HepG2 (cell line): ENCODE results near the gene BIRC2. TPM values are rescaled to one million over a fixed set of nuclear protein-coding genes. Genes with fewer than 3 reads are reported as not detected.

Experiments used
- ATAC-seq: fragments of 200-7000 bp; cut with Tn5 transposase; 3 replicates; pipeline ENCODE4 v1.9.1; 2020; ENCODE audit warnings: mild to moderate bottlenecking, moderate library complexity
- BruUV-seq: library from RNA; stranded (reverse); fragments of 400-500 nt; replicated peaks from 2 replicates; lab custom pipeline; 2021; lab: Mats Ljungman, UMichigan
- CTCF ChIA-PET: fragments of 300-600 bp; formaldehyde crosslinking; extraction: SDS; loops from one replicate; lab custom pipeline; 2021; ENCODE audit warnings: low total read pairs, inconsistent platforms, low intra/inter-chr PET ratio; lab: Yijun Ruan, JAX
- POLR2A ChIA-PET: fragments of 350-600 bp; sonication (Branson Sonifier 250); formaldehyde crosslinking; loops from one replicate; lab custom pipeline; 2020; ENCODE audit warnings: antibody characterized with exemption, inconsistent platforms; lab: Yijun Ruan, JAX
- DNase-seq: peaks from one replicate; pipeline ENCODE4 v3.0.0-alpha.2; 2015; ENCODE audit warnings: low spot score
- FAIRE-seq: peaks from 3 replicates; lab custom pipeline; 2011; peaks lifted over from hg19 to GRCh38; lab: Jason Lieb, UNC
- H2AFZ ChIP-seq: one replicate; pipeline ENCODE4 v1.6.1; 2011; ENCODE audit warnings: low read length, inconsistent platforms
- H3K27ac ChIP-seq: fragments of 300-600 bp; 3 replicates; pipeline ENCODE4 v1.8.0; 2011; ENCODE audit warnings: mixed run types, mild to moderate bottlenecking, mixed read lengths, low read length, inconsistent platforms; ENCODE audit not compliant: insufficient read depth; ENCODE audit errors: extremely low read length
- H3K27me3 ChIP-seq, 2 experiments: fragments of 200-600 bp in 1 of 2; 2 replicates in 1 of 2; 3 replicates in 1 of 2; pipeline versions ENCODE4 v1.6.0 to v1.8.0; 2011; ENCODE audit warnings: low read length in 2 of 2, mild to moderate bottlenecking in 2 of 2, moderate library complexity in 2 of 2, inconsistent platforms in 1 of 2; ENCODE audit not compliant: insufficient read depth in 2 of 2, control insufficient read depth in 1 of 2
- H3K36me3 ChIP-seq, 2 experiments: fragments of 200-600 bp in 1 of 2; replicated peaks in 1 of 2; 2 replicates in 1 of 2; 3 replicates in 1 of 2; pipeline versions ENCODE4 v1.5.1 to v1.8.0; 2011; ENCODE audit warnings: low read length in 2 of 2, inconsistent platforms in 1 of 2; ENCODE audit not compliant: insufficient read depth in 2 of 2, control insufficient read depth in 1 of 2
- H3K4me1 ChIP-seq: 2 replicates; pipeline ENCODE4 v1.5.1; 2012; ENCODE audit warnings: low read length, inconsistent platforms; ENCODE audit not compliant: insufficient read depth
- H3K4me2 ChIP-seq: 2 replicates; pipeline ENCODE4 v1.6.0; 2011; ENCODE audit warnings: low read depth, low read length, inconsistent platforms
- H3K4me3 ChIP-seq, 3 experiments: fragments of 200-600 bp in 1 of 3; sonication (generic), shearing (Covaris generic) in 1 of 3; replicated peaks in 1 of 3; 2 replicates each; pipeline ENCODE4 v1.5.1; 2011 to 2016; ENCODE audit warnings: low read length in 3 of 3, inconsistent platforms in 2 of 3, low read depth in 2 of 3, mild to moderate bottlenecking in 2 of 3, control low read depth in 1 of 3, mixed read lengths in 1 of 3; ENCODE audit not compliant: insufficient read depth in 1 of 3
- H3K79me2 ChIP-seq: one replicate; pipeline ENCODE4 v1.6.1; 2011; ENCODE audit warnings: low read length, inconsistent platforms; ENCODE audit not compliant: insufficient read depth
- H3K9ac ChIP-seq: 2 replicates; pipeline ENCODE4 v1.6.0; 2011; ENCODE audit warnings: mild to moderate bottlenecking, low read depth, low read length, inconsistent platforms; ENCODE audit not compliant: insufficient read depth
- H3K9me3 ChIP-seq: 2 replicates; pipeline ENCODE4 v1.5.1; 2012; ENCODE audit warnings: mild to moderate bottlenecking, low read length
- H4K20me1 ChIP-seq: 2 replicates; pipeline ENCODE4 v1.6.0; 2011; ENCODE audit warnings: inconsistent platforms, mild to moderate bottlenecking, low read length, moderate library complexity; ENCODE audit not compliant: insufficient read depth
- BORCS8-MEF2B ChIP-seq: sonication (generic); formaldehyde crosslinking; IDR thresholded peaks from 2 replicates; pipeline ENCODE4 v1.8.0; 2022; ENCODE audit warnings: mild to moderate bottlenecking, missing genetic modification reagents
- EEA1 ChIP-seq: sonication (generic); formaldehyde crosslinking; IDR thresholded peaks from 2 replicates; pipeline ENCODE4 v1.5.1; 2020; ENCODE audit warnings: mild to moderate bottlenecking, missing genetic modification reagents, borderline replicate concordance
- FOXA1 ChIP-seq, 2 experiments: fragments of 450-650 bp in 1 of 2; sonication (generic) in 1 of 2; formaldehyde crosslinking in 1 of 2; IDR thresholded peaks; 2 replicates each; pipeline versions ENCODE4 v1.4.0 to v1.6.1; 2016 to 2020; ENCODE audit warnings: missing genetic modification reagents in 1 of 2
- ISL2 ChIP-seq: sonication (generic); formaldehyde crosslinking; IDR thresholded peaks from 2 replicates; pipeline ENCODE4 v1.5.0; 2020; ENCODE audit warnings: missing genetic modification reagents
- KLF11 ChIP-seq: IDR thresholded peaks from 2 replicates; pipeline ENCODE4 v1.6.1; 2016; ENCODE audit warnings: missing compliant biosample characterization
- NR2F2 ChIP-seq: IDR thresholded peaks from 2 replicates; pipeline ENCODE4 v1.6.1; 2012; ENCODE audit warnings: low read depth, inconsistent platforms, borderline replicate concordance
- RBAK ChIP-seq: sonication (generic); formaldehyde crosslinking; IDR thresholded peaks from 2 replicates; pipeline ENCODE4 v1.5.1; 2020; ENCODE audit warnings: mild to moderate bottlenecking, missing genetic modification reagents
- ZNF121 ChIP-seq: sonication (generic); formaldehyde crosslinking; IDR thresholded peaks from 2 replicates; pipeline ENCODE4 v1.5.0; 2020; ENCODE audit warnings: mild to moderate bottlenecking, missing genetic modification reagents
- ZNF33B ChIP-seq: sonication (generic); formaldehyde crosslinking; IDR thresholded peaks from 2 replicates; pipeline ENCODE4 v1.5.1; 2020; ENCODE audit warnings: mild to moderate bottlenecking, missing genetic modification reagents
- ZNF530 ChIP-seq: sonication (generic); formaldehyde crosslinking; IDR thresholded peaks from 2 replicates; pipeline ENCODE4 v1.5.0; 2020; ENCODE audit warnings: low read depth, mild to moderate bottlenecking, missing genetic modification reagents
- ZNF660 ChIP-seq: sonication (generic); formaldehyde crosslinking; IDR thresholded peaks from 2 replicates; pipeline ENCODE4 v1.5.1; 2020; ENCODE audit warnings: mild to moderate bottlenecking, low read depth, missing genetic modification reagents, borderline replicate concordance
- ZNF670 ChIP-seq: sonication (generic); formaldehyde crosslinking; IDR thresholded peaks from 2 replicates; pipeline ENCODE4 v1.8.0; 2022; ENCODE audit warnings: mild to moderate bottlenecking, missing genetic modification reagents, borderline replicate concordance
- ZNF773 ChIP-seq: sonication (generic); formaldehyde crosslinking; IDR thresholded peaks from 2 replicates; pipeline ENCODE4 v1.4.0; 2020; ENCODE audit warnings: missing genetic modification reagents, borderline replicate concordance
- ZNF83 ChIP-seq: sonication (generic); formaldehyde crosslinking; IDR thresholded peaks from 2 replicates; pipeline ENCODE4 v1.4.0; 2020; ENCODE audit warnings: missing genetic modification reagents, mild to moderate bottlenecking, borderline replicate concordance
- WGBS: methylation state at CpG from one replicate; pipeline ENCODE4 v1.1.6; 2017; ENCODE audit warnings: low lambda C conversion rate; 5-methylcytosine and 5-hydroxymethylcytosine counted together
- in situ Hi-C: cut with HindIII; loops from 2 replicates; pipeline ENCODE4 v1.10.0; 2017; ENCODE audit warnings: low pct_unique_long_range_greater_than_20kb; ENCODE audit not compliant: extremely low pct_ligation_motif_present
- intact Hi-C: fragments of 100-400 bp; cut with micrococcal nuclease; formaldehyde crosslinking; loops from one replicate; pipeline ENCODE4 v1.10.0; 2022; ENCODE audit not compliant: unreplicated experiment
- polyA plus RNA-seq, 8 experiments: library from polyadenylated mRNA; depleted of rRNA in 3 of 8; stranded (reverse) in 7 of 8; unstranded in 1 of 8; fragments of >200 nt; fragmentation: Illumina TruSeq in 4 of 8; extraction: Trizol in 4 of 8; gene quantifications; 2 replicates each; pipeline versions ENCODE4 v1.2.1 to v1.2.3, GENCODE V29; 2011 to 2016; ENCODE audit warnings: low read depth in 4 of 8, missing spikeins in 1 of 8, mixed read lengths in 1 of 8; ENCODE audit not compliant: insufficient read depth in 1 of 8
- total RNA-seq, 5 experiments: library from RNA; depleted of rRNA; stranded (reverse); fragments of >200 nt; fragmentation: Illumina TruSeq; extraction: Trizol; gene quantifications; 2 replicates each; pipeline ENCODE4 v1.2.3, GENCODE V29; 2016; ENCODE audit warnings: low read depth in 1 of 5
- TF ChIP-seq, protein P1 (sequence below): conservative IDR thresholded peaks from 2 replicates; pipeline ENCODE4 v1.6.1; 2018; ENCODE audit warnings: missing genetic modification reagents
- TF ChIP-seq, protein P2 (sequence below): sonication (generic); formaldehyde crosslinking; IDR thresholded peaks from 2 replicates; pipeline ENCODE4 v1.4.0; 2020; ENCODE audit warnings: missing genetic modification reagents

Gene BIRC2
- total and polyA plus RNA-seq, 2 of the 13 experiments (the other 11 are each of a cell fraction or from before 2014, with no cell fraction given): 61.7 to 62.2 TPM

DNA sequence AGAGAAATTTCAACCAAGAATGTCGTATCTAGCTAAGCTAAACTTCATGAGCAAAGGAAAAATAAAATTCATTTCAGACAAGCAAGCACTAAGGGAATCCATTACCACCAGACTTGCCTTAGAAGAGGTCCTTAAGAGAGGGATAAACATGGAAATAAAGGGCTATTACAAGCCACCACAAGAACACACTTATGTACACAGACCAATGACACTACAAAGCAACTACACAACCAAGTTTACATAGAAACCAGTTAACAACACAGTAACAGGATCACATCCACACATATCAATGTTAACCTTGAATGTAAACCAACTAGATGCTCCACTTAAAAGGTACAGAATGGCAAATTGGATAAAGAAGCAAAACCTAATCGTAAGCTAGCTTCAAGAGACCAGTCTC is 67.5 kb downstream of the BIRC2 start:
- H3K4me2 ChIP-seq: no peak overlapping the region; the same call in 1 of the 2 replicates
- FAIRE-seq: no peak
- WGBS: 95% methylated on average over 2 of the region's 2 CpGs
- H3K36me3 ChIP-seq: peaks cover 12 to 39% of the 10 kb centered on the region in 2 experiments
- no peak; the same call in 2 of the 3 replicates for ATAC-seq
- H3K4me1 ChIP-seq: peaks cover 82% of the 10 kb centered on the region
- no TSS peak for BruUV-seq
- H3K9me3 ChIP-seq: no peaks in the 10 kb centered on the region
- peaks cover 100% of the 10 kb centered on the region for H3K79me2 ChIP-seq
- H3K27me3 ChIP-seq: no peaks in the 10 kb centered on the region
- in situ Hi-C loops: no loop called here
- H3K27ac ChIP-seq: no peak overlapping the region
- H3K9ac ChIP-seq: no peak overlapping the region
- TF ChIP-seq FOXA1 (IDR thresholded peaks at IDR 0.05) (no peak), FOXA1 (CRISPR knock-in tag; IDR thresholded peaks at IDR 0.05) (0 out of 2 replicates have a peak, but pooled peaks have one; percentile 27), ZNF773 (CRISPR knock-in tag) (no peak), ZNF670 (CRISPR knock-in tag) (no peak)
- intact Hi-C loops: loop anchor here (5.0 kb wide), 1 partner anchor 33 kb away; no protein-coding TSS in a partner anchor
- ChIA-PET CTCF (no interaction called here), POLR2A (interaction anchor here (1.5 kb wide), 1 partner anchor 37 kb away, joined by 4 read pairs; no protein-coding TSS in a partner anchor)
- H2AFZ ChIP-seq: no peak overlapping the region
- peaks cover 100% of the 10 kb centered on the region for H4K20me1 ChIP-seq
- DNase-seq: no peak
- H3K4me3 ChIP-seq: no peak overlapping the region

DNA sequence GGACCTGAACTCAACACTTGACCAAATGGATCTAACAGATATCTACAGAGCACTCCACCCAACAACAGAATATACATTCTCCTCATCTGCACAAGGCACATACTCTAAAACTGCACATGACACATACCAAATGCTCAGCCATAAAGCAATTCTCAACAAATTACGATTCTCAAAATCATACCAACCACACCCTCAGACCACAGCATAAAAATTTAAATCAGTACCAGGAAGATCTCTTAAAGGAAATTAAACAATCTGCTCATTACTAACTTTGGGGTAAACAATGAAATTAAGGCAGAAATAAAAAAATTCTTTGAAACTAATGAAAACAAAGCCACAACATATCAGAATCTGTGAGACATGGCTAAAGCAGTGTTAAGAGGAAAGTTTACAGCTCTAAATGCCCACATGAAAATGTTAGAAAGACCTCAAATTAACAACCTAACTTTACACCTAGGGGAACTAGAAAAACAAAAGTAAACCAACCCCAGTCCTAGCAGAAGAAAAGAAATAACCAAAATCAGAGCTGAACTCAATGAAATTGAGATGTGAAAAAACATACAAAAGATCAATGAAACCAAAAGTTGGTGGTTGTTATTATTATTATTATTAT is 68.4 kb downstream of the BIRC2 start:
- Histone ChIP-seq H4K20me1 (peaks cover 100% of the 10 kb centered on the region), H3K36me3 (peaks cover 8 to 41% of the 10 kb centered on the region in 2 experiments; a peak in 4 of 5 replicates), H3K27me3 (no peaks in the 10 kb centered on the region), H3K4me3 (no peak overlapping the region), H3K79me2 (peaks cover 100% of the 10 kb centered on the region), H3K4me2 (no peak overlapping the region), H3K27ac (no peak overlapping the region), H3K9me3 (no peaks in the 10 kb centered on the region), H3K9ac (no peak overlapping the region), H2AFZ (no peak overlapping the region), H3K4me1 (peaks cover 82% of the 10 kb centered on the region)
- no TSS peak for BruUV-seq
- no peak for DNase-seq
- no peak for ATAC-seq
- in situ Hi-C loops (no loop called here), intact Hi-C loops (no loop called here)
- ChIA-PET CTCF (no interaction called here), POLR2A (no interaction called here)
- 96% methylated on average over 1 of the region's 1 CpG for WGBS
- TF ChIP-seq ZNF121 (CRISPR knock-in tag): no peak
- TF ChIP-seq ZNF530 (CRISPR knock-in tag): no peak
- TF ChIP-seq EEA1: no peak
- no peak for TF ChIP-seq KLF11 (CRISPR knock-in tag)
- TF ChIP-seq ISL2 (CRISPR knock-in tag): no peak
- TF ChIP-seq ZNF660 (CRISPR knock-in tag): no peak
- TF ChIP-seq NR2F2: no peak
- TF ChIP-seq, protein P1, sequence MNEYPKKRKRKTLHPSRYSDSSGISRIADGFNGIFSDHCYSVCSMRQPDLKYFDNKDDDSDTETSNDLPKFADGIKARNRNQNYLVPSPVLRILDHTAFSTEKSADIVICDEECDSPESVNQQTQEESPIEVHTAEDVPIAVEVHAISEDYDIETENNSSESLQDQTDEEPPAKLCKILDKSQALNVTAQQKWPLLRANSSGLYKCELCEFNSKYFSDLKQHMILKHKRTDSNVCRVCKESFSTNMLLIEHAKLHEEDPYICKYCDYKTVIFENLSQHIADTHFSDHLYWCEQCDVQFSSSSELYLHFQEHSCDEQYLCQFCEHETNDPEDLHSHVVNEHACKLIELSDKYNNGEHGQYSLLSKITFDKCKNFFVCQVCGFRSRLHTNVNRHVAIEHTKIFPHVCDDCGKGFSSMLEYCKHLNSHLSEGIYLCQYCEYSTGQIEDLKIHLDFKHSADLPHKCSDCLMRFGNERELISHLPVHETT (CRISPR knock-in tag): no peak
- no peak for TF ChIP-seq RBAK (CRISPR knock-in tag)
- TF ChIP-seq, protein P2, sequence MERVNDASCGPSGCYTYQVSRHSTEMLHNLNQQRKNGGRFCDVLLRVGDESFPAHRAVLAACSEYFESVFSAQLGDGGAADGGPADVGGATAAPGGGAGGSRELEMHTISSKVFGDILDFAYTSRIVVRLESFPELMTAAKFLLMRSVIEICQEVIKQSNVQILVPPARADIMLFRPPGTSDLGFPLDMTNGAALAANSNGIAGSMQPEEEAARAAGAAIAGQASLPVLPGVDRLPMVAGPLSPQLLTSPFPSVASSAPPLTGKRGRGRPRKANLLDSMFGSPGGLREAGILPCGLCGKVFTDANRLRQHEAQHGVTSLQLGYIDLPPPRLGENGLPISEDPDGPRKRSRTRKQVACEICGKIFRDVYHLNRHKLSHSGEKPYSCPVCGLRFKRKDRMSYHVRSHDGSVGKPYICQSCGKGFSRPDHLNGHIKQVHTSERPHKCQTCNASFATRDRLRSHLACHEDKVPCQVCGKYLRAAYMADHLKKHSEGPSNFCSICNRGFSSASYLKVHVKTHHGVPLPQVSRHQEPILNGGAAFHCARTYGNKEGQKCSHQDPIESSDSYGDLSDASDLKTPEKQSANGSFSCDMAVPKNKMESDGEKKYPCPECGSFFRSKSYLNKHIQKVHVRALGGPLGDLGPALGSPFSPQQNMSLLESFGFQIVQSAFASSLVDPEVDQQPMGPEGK (CRISPR knock-in tag): no peak
- no peak for TF ChIP-seq ZNF33B (CRISPR knock-in tag)
- TF ChIP-seq BORCS8-MEF2B (CRISPR knock-in tag): no peak
- no peak for TF ChIP-seq ZNF83
- FAIRE-seq: no peak
